ENCODE results near the gene PRKCH. TPM values are rescaled to one million over a fixed set of nuclear protein-coding genes. Genes with fewer than 3 reads are reported as not detected.

Gene PRKCH
- total RNA-seq, 1 donor from 2014 or later = 20.2 TPM

DNA sequence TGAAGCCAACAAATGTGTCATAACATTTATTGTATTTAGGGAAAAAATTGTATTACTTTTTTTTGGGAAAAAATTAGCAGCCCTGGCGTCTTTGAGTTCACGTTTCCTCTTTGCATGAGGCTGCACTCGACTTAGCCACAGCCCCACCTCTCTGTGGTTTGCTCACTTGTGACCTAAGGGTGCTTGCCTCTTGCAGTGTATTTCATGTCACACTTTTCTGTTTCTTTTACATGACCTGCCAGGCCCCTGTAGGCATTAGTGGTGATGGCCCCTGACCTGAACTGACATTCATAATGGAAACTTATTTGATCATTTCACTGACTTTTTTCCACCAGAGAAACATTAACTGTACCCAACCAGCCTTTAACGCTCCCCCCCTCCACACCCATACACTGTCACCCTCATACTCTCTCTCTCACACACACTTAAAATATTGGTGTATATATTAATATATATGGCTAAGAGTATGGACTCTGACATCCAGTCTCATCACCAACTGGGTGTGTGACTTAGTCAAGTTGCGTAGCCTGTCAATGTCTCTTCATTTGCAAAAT lies 122.9 kb downstream of the PRKCH start:
- intact Hi-C loops (cut with DNase I) = no loop called here
- Histone ChIP-seq H3K9me3 (no peaks in the 10 kb centered on the region), H3K4me3 (no peak overlapping the region), H3K27me3 (no peaks in the 10 kb centered on the region), H3K36me3 (no peaks in the 10 kb centered on the region), H3K4me1 (peaks cover 0 to 6% of the 10 kb centered on the region in 2 donors), H3K27ac (no peak overlapping the region)
- TF ChIP-seq, protein P1, sequence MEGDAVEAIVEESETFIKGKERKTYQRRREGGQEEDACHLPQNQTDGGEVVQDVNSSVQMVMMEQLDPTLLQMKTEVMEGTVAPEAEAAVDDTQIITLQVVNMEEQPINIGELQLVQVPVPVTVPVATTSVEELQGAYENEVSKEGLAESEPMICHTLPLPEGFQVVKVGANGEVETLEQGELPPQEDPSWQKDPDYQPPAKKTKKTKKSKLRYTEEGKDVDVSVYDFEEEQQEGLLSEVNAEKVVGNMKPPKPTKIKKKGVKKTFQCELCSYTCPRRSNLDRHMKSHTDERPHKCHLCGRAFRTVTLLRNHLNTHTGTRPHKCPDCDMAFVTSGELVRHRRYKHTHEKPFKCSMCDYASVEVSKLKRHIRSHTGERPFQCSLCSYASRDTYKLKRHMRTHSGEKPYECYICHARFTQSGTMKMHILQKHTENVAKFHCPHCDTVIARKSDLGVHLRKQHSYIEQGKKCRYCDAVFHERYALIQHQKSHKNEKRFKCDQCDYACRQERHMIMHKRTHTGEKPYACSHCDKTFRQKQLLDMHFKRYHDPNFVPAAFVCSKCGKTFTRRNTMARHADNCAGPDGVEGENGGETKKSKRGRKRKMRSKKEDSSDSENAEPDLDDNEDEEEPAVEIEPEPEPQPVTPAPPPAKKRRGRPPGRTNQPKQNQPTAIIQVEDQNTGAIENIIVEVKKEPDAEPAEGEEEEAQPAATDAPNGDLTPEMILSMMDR (IDR thresholded peaks at IDR 0.05) = no peak
- DNase-seq (ENCODE audit: low spot score in 2 of 2) = no peak

DNA sequence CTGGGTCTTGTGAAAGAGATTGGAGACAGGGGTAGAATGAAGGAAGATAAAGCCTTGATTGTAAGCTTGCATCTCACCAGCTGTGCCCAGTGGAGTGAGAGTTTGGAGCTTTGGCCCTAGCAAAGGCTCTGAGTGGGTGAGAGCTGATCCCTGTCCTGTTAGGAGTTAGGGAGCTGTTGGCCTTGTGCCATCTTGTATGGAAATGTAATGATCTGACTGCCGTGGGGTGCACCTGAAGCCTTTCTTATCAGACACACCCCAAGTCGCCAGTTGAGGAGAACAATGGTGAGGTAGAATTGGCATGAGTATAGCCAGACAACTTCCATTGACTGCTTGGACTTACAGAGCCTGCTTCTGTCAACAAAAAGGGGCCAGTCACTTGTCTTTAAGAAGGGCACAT lies 130.1 kb downstream of the PRKCH start:
- TF ChIP-seq, protein P1 (IDR thresholded peaks at IDR 0.05) = no peak
- no peaks in the 10 kb centered on the region for H3K9me3 ChIP-seq
- H3K27me3 ChIP-seq = no peaks in the 10 kb centered on the region
- H3K4me3 ChIP-seq = no peak overlapping the region
- DNase-seq (ENCODE audit: low spot score in 2 of 2) = no peak
- no peak overlapping the region for H3K27ac ChIP-seq
- intact Hi-C loops (cut with DNase I) = loop anchor here (10.0 kb wide), 1 partner anchor 673 kb away; no protein-coding TSS in a partner anchor
- no peaks in the 10 kb centered on the region for H3K4me1 ChIP-seq
- H3K36me3 ChIP-seq = peaks cover 0 to 2% of the 10 kb centered on the region in 2 donors

DNA sequence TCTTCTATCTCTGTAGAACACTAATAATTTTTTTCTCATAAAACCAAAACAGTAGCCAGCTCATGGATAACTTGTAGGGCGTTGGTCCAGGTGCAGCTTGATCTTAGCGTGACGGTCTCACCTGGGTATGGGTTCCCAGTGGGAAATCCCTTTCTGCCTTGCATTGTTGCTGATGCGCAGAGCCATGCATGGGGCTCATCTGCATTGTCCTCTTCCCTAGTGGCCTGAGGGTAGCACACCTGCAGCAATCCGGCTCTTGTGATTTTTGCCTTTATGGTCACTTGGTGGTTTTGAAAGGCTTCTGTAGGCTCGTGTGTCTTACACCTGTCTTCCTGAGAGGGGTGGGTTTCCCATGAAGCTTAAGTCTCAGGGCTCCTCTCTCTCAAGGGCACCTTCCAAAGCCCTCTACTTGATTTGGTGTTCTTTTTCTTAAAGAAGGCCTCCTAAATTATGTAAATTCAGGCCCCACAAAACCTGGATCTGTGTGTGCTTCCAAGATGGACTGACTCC lies 130.6 kb downstream of the PRKCH start:
- H3K9me3 ChIP-seq = no peaks in the 10 kb centered on the region
- intact Hi-C loops (cut with DNase I) = loop anchor here (10.0 kb wide), 1 partner anchor 673 kb away; no protein-coding TSS in a partner anchor
- DNase-seq (ENCODE audit: low spot score in 2 of 2) = no peak

DNA sequence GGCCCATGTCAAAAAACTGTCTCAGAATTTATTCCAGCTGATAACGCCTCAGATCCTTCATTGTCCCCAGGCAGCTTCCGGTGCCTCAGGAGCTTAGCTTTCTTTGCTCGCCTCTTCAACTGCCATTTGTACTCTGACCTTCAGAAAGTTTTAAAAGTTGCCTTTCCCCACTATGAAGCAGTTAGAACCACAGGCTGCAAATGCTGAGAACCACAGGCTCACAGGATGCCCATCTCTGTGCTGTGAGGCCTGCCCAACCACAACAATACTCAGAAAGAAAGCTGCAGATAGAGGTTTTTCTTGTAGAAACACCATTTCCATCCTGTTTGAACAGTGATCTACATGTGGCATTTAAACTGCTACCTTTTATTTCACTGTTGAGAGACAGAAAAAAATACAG lies 131.1 kb downstream of the PRKCH start:
- intact Hi-C loops (cut with DNase I) = loop anchor here (10.0 kb wide), 1 partner anchor 672 kb away; no protein-coding TSS in a partner anchor
- Histone ChIP-seq H3K36me3 (peaks cover 0 to 2% of the 10 kb centered on the region in 2 donors), H3K27ac (no peak overlapping the region), H3K4me3 (no peak overlapping the region), H3K27me3 (no peaks in the 10 kb centered on the region), H3K9me3 (no peaks in the 10 kb centered on the region), H3K4me1 (no peaks in the 10 kb centered on the region)
- DNase-seq (ENCODE audit: low spot score in 2 of 2) = no peak
- TF ChIP-seq, protein P1 (IDR thresholded peaks at IDR 0.05) = no peak

More for the DNA sequence above, 130.6 kb downstream of the PRKCH start:
- Histone ChIP-seq H3K27ac (no peak overlapping the region), H3K36me3 (peaks cover 0 to 2% of the 10 kb centered on the region in 2 donors), H3K27me3 (no peaks in the 10 kb centered on the region), H3K4me1 (no peaks in the 10 kb centered on the region), H3K4me3 (no peak overlapping the region)
- TF ChIP-seq, protein P1 (IDR thresholded peaks at IDR 0.05) = no peak

DNA sequence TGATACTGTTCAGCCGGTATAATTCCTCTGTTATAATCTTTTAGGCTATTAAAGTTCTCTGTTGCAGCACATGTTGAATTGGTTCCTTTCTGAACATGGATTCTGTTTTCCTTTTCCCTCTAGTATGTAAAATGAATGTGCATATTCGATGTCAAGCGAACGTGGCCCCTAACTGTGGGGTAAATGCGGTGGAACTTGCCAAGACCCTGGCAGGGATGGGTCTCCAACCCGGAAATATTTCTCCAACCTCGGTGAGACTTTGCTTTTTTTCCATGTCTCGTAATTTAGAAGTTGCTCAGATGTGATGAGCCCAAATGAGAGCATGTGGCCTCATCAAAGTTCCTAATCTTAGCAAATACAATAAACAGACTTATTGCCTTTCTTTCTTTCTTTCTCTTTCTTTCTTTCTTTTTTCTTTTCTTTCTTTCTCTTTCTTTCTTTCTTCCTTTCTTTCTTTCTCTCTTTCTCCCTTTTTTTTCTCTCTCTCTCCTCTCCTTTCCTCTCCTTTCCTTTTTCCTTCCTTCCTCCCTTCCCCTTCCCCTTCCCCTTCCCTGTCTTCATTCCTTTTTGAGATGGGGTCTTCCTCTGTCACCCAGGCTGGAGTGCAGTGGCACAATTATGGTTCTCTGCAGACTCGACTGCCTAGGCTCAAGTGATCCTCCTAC lies 131.9 kb downstream of the PRKCH start:
- no peaks in the 10 kb centered on the region for H3K9me3 ChIP-seq
- H3K36me3 ChIP-seq = peaks cover 0 to 2% of the 10 kb centered on the region in 2 donors
- H3K4me3 ChIP-seq = no peak overlapping the region
- intact Hi-C loops (cut with DNase I) = loop anchor here (10.0 kb wide), 1 partner anchor 672 kb away; no protein-coding TSS in a partner anchor
- no peaks in the 10 kb centered on the region for H3K27me3 ChIP-seq
- no peaks in the 10 kb centered on the region for H3K4me1 ChIP-seq
- TF ChIP-seq, protein P1 (IDR thresholded peaks at IDR 0.05) = no peak
- no peak overlapping the region for H3K27ac ChIP-seq
- DNase-seq (ENCODE audit: low spot score in 2 of 2) = no peak

Data from ascending aorta (tissue), 2 donors.